Suppressor macrophage treated with lipopolysaccharide for 4 hours (primary cell): ENCODE results near the gene CGB1.
"Not testable (repeated sequence)": the region's sequence is repeated elsewhere in the genome, so short reads cannot be mapped to it uniquely, and the experiment has no call there.

Experiments used
- DNase-seq: peaks from one replicate; pipeline ENCODE4 v3.0.0-alpha.2; 2020

Gene CGB1

GRCh38 chr19:49057636-49058234 is 21.0 kb upstream of the CGB1 start, which contains the start of gene CGB7:
Gene CGB7 (minus strand): TSS chr19:49057749. CDS start chr19:49055375, 2,374 bp downstream.
- DNase-seq: peak; percentile 63

- DNase-seq: not testable (repeated sequence)
These were observed 20.4 kb upstream of the CGB1 start for GRCh38 chr19:49056902-49057596.

GRCh38 chr19:49056101-49056901 is 19.6 kb upstream of the CGB1 start:
- peak; percentile 53 for DNase-seq

- DNase-seq: not testable (repeated sequence)
These were observed 13.8 kb upstream of the CGB1 start for GRCh38 chr19:49050376-49051033.

GRCh38 chr19:49049834-49050233 is 13.1 kb upstream of the CGB1 start:
- DNase-seq: not testable (repeated sequence)

- DNase-seq: not testable (repeated sequence)
These were observed 12.3 kb upstream of the CGB1 start, which contains the start of gene CGB8 for GRCh38 chr19:49049011-49049410. Gene CGB8 (minus strand): TSS chr19:49049111. CDS start chr19:49048739, 372 bp downstream.

GRCh38 chr19:49043548-49043947 is 6.9 kb upstream of the CGB1 start, which contains the start of gene CGB5:
Gene CGB5 (plus strand): TSS chr19:49043848. CDS start chr19:49044210, 362 bp downstream.
- DNase-seq: not testable (repeated sequence)

- DNase-seq: not testable (repeated sequence)
These were observed 6.0 kb upstream of the CGB1 start for GRCh38 chr19:49042666-49043065.

GRCh38 chr19:49042177-49042576 is 5.5 kb upstream of the CGB1 start:
- DNase-seq: no peak

GRCh38 chr19:49039736-49040135 is 3.0 kb upstream of the CGB1 start:
- DNase-seq: not testable (repeated sequence)

- DNase-seq: not testable (repeated sequence)
These were observed 2.0 kb upstream of the CGB1 start for GRCh38 chr19:49038557-49039276.

GRCh38 chr19:49038111-49038510 is 1.4 kb upstream of the CGB1 start:
- DNase-seq: not testable (repeated sequence)

GRCh38 chr19:49031642-49032301 is 4.9 kb downstream of the CGB1 start, which contains the start of gene CGB2:
Gene CGB2 (plus strand): TSS chr19:49031890. CDS start chr19:49032096, 206 bp downstream.
- peak; percentile 42 for DNase-seq

- not testable (repeated sequence) for DNase-seq
These were observed 6.4 kb downstream of the CGB1 start for GRCh38 chr19:49030323-49030722.

GRCh38 chr19:49029749-49030148 is 6.9 kb downstream of the CGB1 start:
- DNase-seq: not testable (repeated sequence)

- not testable (repeated sequence) for DNase-seq
These were observed 8.0 kb downstream of the CGB1 start for GRCh38 chr19:49028686-49029085.

- not testable (repeated sequence) for DNase-seq
These were observed 11.1 kb downstream of the CGB1 start for GRCh38 chr19:49025599-49025998.

GRCh38 chr19:49025088-49025487 is 11.6 kb downstream of the CGB1 start:
- not testable (repeated sequence) for DNase-seq

GRCh38 chr19:49024233-49024632 is 12.5 kb downstream of the CGB1 start, which contains the start of gene CGB3:
Gene CGB3 (minus strand): TSS chr19:49024333. CDS start chr19:49023971, 362 bp downstream.
- DNase-seq: not testable (repeated sequence)

GRCh38 chr19:49022116-49022515 is 14.6 kb downstream of the CGB1 start:
- no peak for DNase-seq
